H9 (cell line): Measurements from ENCODE around the gene FCHSD2. TPM values are rescaled to one million over a fixed set of nuclear protein-coding genes. Genes with fewer than 3 reads are reported as not detected.
A peak's percentile ranks its signal among the peaks of the same experiment; 100 is the strongest.

Source experiments
- DNase-seq: peaks from one replicate; pipeline ENCODE4 v3.0.0-alpha.2; 2017
- H2AFZ ChIP-seq: one replicate; pipeline ENCODE4 v1.6.1; 2013; ENCODE audit warnings: mild to moderate bottlenecking, low read length, control low read depth, moderate library complexity
- H2AK5ac ChIP-seq: 2 replicates; pipeline ENCODE4 v1.6.1; 2013; ENCODE audit warnings: low read length, control low read depth, mixed read lengths; ENCODE audit not compliant: insufficient read length
- H2BK120ac ChIP-seq: one replicate; pipeline ENCODE4 v1.6.1; 2013; ENCODE audit warnings: low read depth, mild to moderate bottlenecking, low read length, control low read depth, inconsistent platforms; ENCODE audit not compliant: poor library complexity, severe bottlenecking
- H2BK12ac ChIP-seq: 2 replicates; pipeline ENCODE4 v1.6.1; 2013; ENCODE audit warnings: low read length, control low read depth, mixed read lengths, low read depth; ENCODE audit not compliant: insufficient read length
- H2BK15ac ChIP-seq: 2 replicates; pipeline ENCODE4 v1.6.1; 2013; ENCODE audit warnings: low read depth, low read length, control low read depth
- H2BK20ac ChIP-seq: one replicate; pipeline ENCODE4 v1.6.1; 2013; ENCODE audit warnings: low read depth, mild to moderate bottlenecking, low read length, control low read depth, inconsistent platforms; ENCODE audit not compliant: poor library complexity, severe bottlenecking
- H2BK5ac ChIP-seq: 2 replicates; pipeline ENCODE4 v1.6.1; 2013; ENCODE audit warnings: low read length, control low read depth, mixed read lengths; ENCODE audit not compliant: insufficient read length
- H3K14ac ChIP-seq: 2 replicates; pipeline ENCODE4 v1.6.1; 2013; ENCODE audit warnings: low read length, control low read depth; ENCODE audit not compliant: insufficient read depth
- H3K18ac ChIP-seq: 2 replicates; pipeline ENCODE4 v1.6.1; 2013; ENCODE audit warnings: low read depth, mild to moderate bottlenecking, mixed read lengths, low read length, control low read depth; ENCODE audit not compliant: insufficient read length
- H3K23ac ChIP-seq: 2 replicates; pipeline ENCODE4 v1.6.1; 2013; ENCODE audit warnings: low read length, control low read depth, mixed read lengths, low read depth; ENCODE audit not compliant: insufficient read length
- H3K23me2 ChIP-seq: 2 replicates; pipeline ENCODE4 v1.6.1; 2013; ENCODE audit warnings: low read depth, mild to moderate bottlenecking, mixed read lengths, low read length, control low read depth; ENCODE audit not compliant: insufficient read length, poor library complexity, severe bottlenecking
- H3K27ac ChIP-seq: 2 replicates; pipeline ENCODE4 v1.5.1; 2013; ENCODE audit warnings: low read length, control low read depth, mixed read lengths, low read depth; ENCODE audit not compliant: insufficient read length
- H3K27me3 ChIP-seq: 2 replicates; pipeline ENCODE4 v1.6.1; 2013; ENCODE audit warnings: low read length, control low read depth, inconsistent platforms; ENCODE audit not compliant: insufficient read depth
- H3K4ac ChIP-seq: 2 replicates; pipeline ENCODE4 v1.6.1; 2013; ENCODE audit warnings: low read depth, mild to moderate bottlenecking, control low read depth, inconsistent platforms, low read length, moderate library complexity
- H3K4me1 ChIP-seq: 2 replicates; pipeline ENCODE4 v1.6.1; 2013; ENCODE audit warnings: low read length, control low read depth, inconsistent platforms; ENCODE audit not compliant: insufficient read depth
- H3K4me2 ChIP-seq: 2 replicates; pipeline ENCODE4 v1.6.1; 2013; ENCODE audit warnings: low read length, control low read depth, mixed read lengths; ENCODE audit not compliant: insufficient read length, insufficient read depth
- H3K56ac ChIP-seq: 2 replicates; pipeline ENCODE4 v1.6.1; 2013; ENCODE audit warnings: low read depth, mild to moderate bottlenecking, mixed read lengths, low read length, control low read depth; ENCODE audit not compliant: insufficient read length
- H3K79me1 ChIP-seq: 2 replicates; pipeline ENCODE4 v1.6.1; 2013; ENCODE audit warnings: low read depth, mild to moderate bottlenecking, moderate library complexity, low read length, control low read depth, inconsistent platforms; ENCODE audit not compliant: insufficient read depth, poor library complexity, severe bottlenecking
- H3K79me2 ChIP-seq: 2 replicates; pipeline ENCODE4 v1.6.1; 2013; ENCODE audit warnings: low read length, control low read depth, inconsistent platforms; ENCODE audit not compliant: insufficient read depth
- H3K9ac ChIP-seq: 2 replicates; pipeline ENCODE4 v1.6.1; 2013; ENCODE audit warnings: low read length, control low read depth, mixed read lengths; ENCODE audit not compliant: insufficient read length; ENCODE audit errors: extremely low read depth
- H3K9me3 ChIP-seq: one replicate; pipeline ENCODE4 v1.6.1; 2013; ENCODE audit warnings: low read depth, low read length, inconsistent platforms; ENCODE audit not compliant: control insufficient read depth
- H3T11ph ChIP-seq: one replicate; pipeline ENCODE4 v1.6.1; 2013; ENCODE audit warnings: mild to moderate bottlenecking, low read length, control low read depth, inconsistent platforms
- H4K20me1 ChIP-seq: one replicate; pipeline ENCODE4 v1.6.1; 2013; ENCODE audit not compliant: control insufficient read depth, insufficient read length, insufficient read depth
- H4K5ac ChIP-seq: 2 replicates; pipeline ENCODE4 v1.6.1; 2013; ENCODE audit warnings: low read depth, mild to moderate bottlenecking, mixed read lengths, low read length, control low read depth; ENCODE audit not compliant: insufficient read length
- H4K8ac ChIP-seq: replicated peaks from 2 replicates; pipeline ENCODE4 v1.6.1; 2013; ENCODE audit warnings: low read length, control low read depth, mixed read lengths, low read depth; ENCODE audit not compliant: insufficient read length
- H4K91ac ChIP-seq: 2 replicates; pipeline ENCODE4 v1.6.1; 2013; ENCODE audit warnings: low read depth, mild to moderate bottlenecking, moderate library complexity, mixed read lengths, low read length, control low read depth; ENCODE audit not compliant: insufficient read length
- H3K27ac Mint-ChIP-seq, 3 experiments: 2 replicates in 2 of 3; 3 replicates in 1 of 3; pipeline ENCODE4 v1.8.0; 2020 to 2021; ENCODE audit warnings: mixed read lengths in 3 of 3, mild to moderate bottlenecking in 1 of 3, moderate library complexity in 1 of 3
- H3K27me3 Mint-ChIP-seq: 2 replicates; pipeline ENCODE4 v1.8.0; 2021; ENCODE audit warnings: low read depth, mild to moderate bottlenecking, moderate library complexity, mixed read lengths
- H3K36me3 Mint-ChIP-seq, 3 experiments: 2 replicates in 2 of 3; 3 replicates in 1 of 3; pipeline ENCODE4 v1.8.0; 2020 to 2021; ENCODE audit warnings: low read depth in 3 of 3, mixed read lengths in 3 of 3; ENCODE audit not compliant: insufficient read depth in 1 of 3
- H3K4me1 Mint-ChIP-seq, 2 experiments: 2 replicates each; pipeline ENCODE4 v1.8.0; 2020; ENCODE audit warnings: mixed read lengths in 2 of 2
- H3K4me3 Mint-ChIP-seq, 2 experiments: 2 replicates in 1 of 2; 3 replicates in 1 of 2; pipeline ENCODE4 v1.8.0; 2020 to 2021; ENCODE audit warnings: mild to moderate bottlenecking in 2 of 2, mixed read lengths in 2 of 2, moderate library complexity in 1 of 2
- H3K9me3 Mint-ChIP-seq, 2 experiments: 2 replicates in 1 of 2; 3 replicates in 1 of 2; pipeline ENCODE4 v1.8.0; 2020; ENCODE audit warnings: mild to moderate bottlenecking in 2 of 2, mixed read lengths in 2 of 2, moderate library complexity in 1 of 2
- CTCF ChIP-seq: fragments of 200-600 bp; sonication (generic); conservative IDR thresholded peaks from 3 replicates; pipeline ENCODE4 v1.8.0; 2021; ENCODE audit warnings: antibody characterized with exemption, mild to moderate bottlenecking
- WGBS: extraction: QIAGEN DNeasy Blood & Tissue Kit; methylation state at CpG from one replicate; pipeline ENCODE4 v1.1.7; 2013; ENCODE audit warnings: missing lambda C conversion rate, low lambda C conversion rate, mixed read lengths; ENCODE audit not compliant: insufficient read length; ENCODE audit errors: extremely low coverage; 5-methylcytosine and 5-hydroxymethylcytosine counted together
- total RNA-seq: library from RNA; stranded (reverse); gene quantifications from 2 replicates; pipeline ENCODE4 v1.2.1, GENCODE V29; 2021

The FCHSD2 gene
- total RNA-seq, 1 experiment from 2014 or later: 17.8 TPM

DNA sequence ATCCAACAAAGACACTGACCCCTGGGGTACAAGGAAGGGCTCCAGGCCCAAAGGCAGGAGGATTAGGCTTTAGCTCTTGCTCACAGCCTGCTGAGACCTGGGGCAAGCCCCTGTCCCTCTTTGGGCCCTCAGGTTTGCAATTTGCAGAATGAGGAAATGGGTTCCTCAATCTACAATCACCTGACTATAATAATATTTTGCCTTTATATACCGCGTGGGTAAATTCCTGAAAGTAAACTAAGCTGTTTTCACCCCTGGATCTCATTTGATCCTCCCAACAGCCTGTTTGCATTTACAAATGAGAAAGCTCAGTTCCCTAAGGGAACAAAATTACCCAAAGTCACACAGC is 349.1 kb downstream of the FCHSD2 start:
- no CpG with 5 or more reads among the region's 2 CpGs for WGBS
- no peak overlapping the region for H3T11ph ChIP-seq
- H2BK12ac ChIP-seq: no peak overlapping the region
- no peak overlapping the region for H2BK5ac ChIP-seq
- H2AFZ ChIP-seq: no peak overlapping the region
- no peak overlapping the region for H2AK5ac ChIP-seq
- H3K4me2 ChIP-seq: peak overlapping the region; percentile 50
- no peak overlapping the region for H3K14ac ChIP-seq
- H3K27ac Mint-ChIP-seq: peak overlapping the region in 2 of 3 experiments; percentile 18 to 33; a peak in 2 of 7 replicates
- no peak for DNase-seq
- H2BK15ac ChIP-seq: no peak overlapping the region
- H4K91ac ChIP-seq: no peak overlapping the region
- H4K8ac ChIP-seq: no peak overlapping the region
- H3K18ac ChIP-seq: no peak overlapping the region
- peaks cover 3% of the 10 kb centered on the region; the same call in 1 of the 2 replicates for H3K4me1 ChIP-seq
- H3K4ac ChIP-seq: no peak overlapping the region
- H3K9me3 Mint-ChIP-seq: no peaks in the 10 kb centered on the region
- no peaks in the 10 kb centered on the region for H3K27me3 Mint-ChIP-seq
- H3K9me3 ChIP-seq: no peaks in the 10 kb centered on the region
- no peak overlapping the region for H3K9ac ChIP-seq
- H2BK120ac ChIP-seq: no peak overlapping the region
- no peak for TF ChIP-seq CTCF
- no peaks in the 10 kb centered on the region for H3K23me2 ChIP-seq
- H4K5ac ChIP-seq: no peak overlapping the region
- H3K36me3 Mint-ChIP-seq: no peaks in the 10 kb centered on the region
- H3K79me1 ChIP-seq: no peaks in the 10 kb centered on the region
- no peaks in the 10 kb centered on the region for H4K20me1 ChIP-seq
- peaks cover 19 to 27% of the 10 kb centered on the region in 2 experiments for H3K4me1 Mint-ChIP-seq
- H3K27me3 ChIP-seq: no peaks in the 10 kb centered on the region; the same call in 1 of the 2 replicates
- H2BK20ac ChIP-seq: no peak overlapping the region
- H3K56ac ChIP-seq: no peak overlapping the region
- no peak overlapping the region for H3K23ac ChIP-seq
- H3K79me2 ChIP-seq: no peaks in the 10 kb centered on the region
- H3K27ac ChIP-seq: no peak overlapping the region
- H3K4me3 Mint-ChIP-seq: peak overlapping the region; percentile 99; a peak in 4 of 5 replicates
